Ishikawa (cell line): ENCODE data around the gene EXOG.

ENCODE experiments used
- CEBPB ChIP-seq: IDR thresholded peaks from 2 replicates; pipeline ENCODE4 v1.6.1; 2012
- EGR1 ChIP-seq: IDR thresholded peaks from 2 replicates; pipeline ENCODE4 v1.6.1; 2012
- EP300 ChIP-seq: IDR thresholded peaks from 2 replicates; pipeline ENCODE4 v1.6.1; 2012; ENCODE audit warnings: borderline replicate concordance
- FOXM1 ChIP-seq: IDR thresholded peaks from 2 replicates; pipeline ENCODE4 v1.6.1; 2012; ENCODE audit warnings: low read depth, borderline replicate concordance
- RAD21 ChIP-seq: IDR thresholded peaks from 2 replicates; pipeline ENCODE4 v1.6.1; 2012; ENCODE audit warnings: low read depth
- REST ChIP-seq: IDR thresholded peaks from 2 replicates; pipeline ENCODE4 v1.6.1; 2012; ENCODE audit warnings: low read depth, mild to moderate bottlenecking
- TEAD4 ChIP-seq: IDR thresholded peaks from 2 replicates; pipeline ENCODE4 v1.6.1; 2012
- YY1 ChIP-seq: IDR thresholded peaks from 2 replicates; pipeline ENCODE4 v1.6.1; 2012; ENCODE audit warnings: low read depth
- ZBTB7A ChIP-seq: IDR thresholded peaks from 2 replicates; pipeline ENCODE4 v1.6.1; 2012; ENCODE audit warnings: low read depth

DNA sequence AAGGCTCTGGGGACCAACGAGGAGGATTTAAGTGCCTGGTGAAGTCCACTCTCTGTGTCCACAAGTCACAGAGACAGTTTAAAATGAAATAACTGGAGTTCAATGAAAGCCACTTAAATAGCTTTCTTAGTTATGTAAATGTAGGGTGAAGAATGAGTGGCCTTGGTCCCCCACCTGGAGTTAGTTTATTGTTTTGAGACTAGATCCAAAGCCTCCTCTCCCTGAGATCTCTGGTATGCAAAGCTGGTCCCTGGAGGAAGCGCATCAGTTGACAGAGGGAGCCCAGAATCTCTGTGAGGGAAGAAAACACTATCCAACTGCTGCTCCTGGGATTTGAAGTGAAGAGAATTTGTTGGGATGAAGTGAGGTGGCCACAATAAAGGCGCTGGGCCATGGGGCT, 40.5 kb downstream of the EXOG start:
- no peak for TF ChIP-seq EP300
- TF ChIP-seq FOXM1, result no peak
- TF ChIP-seq ZBTB7A, result no peak
- TF ChIP-seq REST, result no peak
- TF ChIP-seq RAD21, result no peak
- TF ChIP-seq EGR1, result no peak
- no peak for TF ChIP-seq YY1
- TF ChIP-seq CEBPB, result no peak
- no peak for TF ChIP-seq TEAD4
